GM21423 (cell line): ENCODE measurements around the gene OTOS.

Experiments
- ATAC-seq: cut with Tn5 transposase; IDR thresholded peaks from one replicate; pipeline ENCODE4 v1.9.1; 2021; ENCODE audit warnings: mild to moderate bottlenecking, moderate library complexity; ENCODE audit not compliant: unreplicated experiment

OTOS gene

DNA sequence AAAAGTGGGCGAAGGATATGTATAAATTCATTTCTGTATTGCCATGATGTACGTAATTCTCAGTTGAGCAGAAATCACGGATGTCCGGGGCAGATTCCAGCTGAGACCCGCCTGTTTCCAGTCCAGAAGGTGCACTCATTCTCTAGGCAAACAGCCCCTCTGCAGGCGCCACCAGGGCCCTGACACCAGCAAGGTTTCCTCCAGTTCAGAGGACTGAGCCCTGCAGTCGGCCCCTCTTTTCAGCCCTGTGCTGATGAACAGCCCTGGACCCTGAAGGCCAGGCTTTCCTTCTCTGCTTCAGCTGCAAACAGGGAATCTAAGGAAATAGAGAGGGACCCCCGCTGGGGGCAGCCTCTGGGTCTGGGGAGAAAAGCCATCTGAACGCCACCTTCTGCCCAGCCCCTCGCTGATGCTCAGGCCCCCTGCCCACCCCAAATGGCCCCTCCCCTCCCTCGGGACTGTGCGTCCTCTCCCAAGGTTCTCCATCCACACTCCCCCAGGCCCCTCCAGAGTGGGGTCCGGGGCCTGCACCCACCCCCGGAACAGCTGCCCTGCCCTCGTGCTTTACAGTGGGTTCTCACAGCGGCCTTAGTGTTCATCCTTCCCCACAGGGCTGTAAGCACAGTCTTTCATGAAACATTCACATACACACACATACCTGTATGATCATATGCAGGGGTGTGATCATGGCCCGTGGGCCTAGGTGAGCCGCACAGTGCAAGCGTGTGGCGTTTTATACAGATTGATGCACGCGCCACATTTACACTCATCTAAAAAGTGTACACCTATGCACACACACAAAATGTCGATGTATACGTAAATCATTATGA lies 16.4 kb downstream of the OTOS start:
- ATAC-seq: no peak

DNA sequence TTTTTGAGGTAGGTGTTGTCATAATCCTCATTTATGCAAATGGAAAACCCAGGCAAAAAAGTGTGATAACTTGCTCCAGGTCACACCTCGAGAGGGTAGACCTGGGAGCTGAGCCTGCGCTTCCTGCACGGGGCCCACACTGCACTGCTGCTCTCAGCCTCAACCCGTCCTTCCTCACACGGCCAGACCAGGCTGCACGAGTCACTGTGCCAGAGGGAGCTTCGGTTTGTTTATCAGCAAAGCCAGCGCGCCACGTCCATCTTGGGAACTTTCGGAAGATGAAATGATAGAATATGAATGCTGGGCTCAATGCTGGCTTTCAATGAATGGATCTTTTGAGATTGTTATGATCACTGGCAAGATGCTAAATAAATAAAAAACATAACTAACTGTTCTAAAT lies 18.8 kb downstream of the OTOS start:
- no peak for ATAC-seq

DNA sequence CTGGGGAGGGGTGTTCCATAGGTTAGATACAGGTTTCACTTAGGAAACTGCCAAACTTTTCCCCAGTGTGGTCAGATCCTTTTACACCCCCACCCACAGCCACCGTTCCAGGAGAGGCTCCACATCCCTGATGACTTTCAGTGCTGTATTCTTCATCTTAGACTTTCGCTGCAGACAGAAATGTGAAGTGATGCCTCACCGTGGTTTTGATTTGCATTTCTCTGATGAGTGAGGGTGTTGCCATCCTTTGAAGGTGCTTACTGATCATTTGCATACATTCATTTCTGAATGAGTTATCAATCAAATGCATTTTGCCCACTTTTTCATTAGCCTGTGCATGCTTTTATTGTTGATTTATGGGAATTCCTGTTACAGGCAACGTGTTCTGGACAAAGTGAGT lies 19.3 kb downstream of the OTOS start:
- ATAC-seq: no peak

DNA sequence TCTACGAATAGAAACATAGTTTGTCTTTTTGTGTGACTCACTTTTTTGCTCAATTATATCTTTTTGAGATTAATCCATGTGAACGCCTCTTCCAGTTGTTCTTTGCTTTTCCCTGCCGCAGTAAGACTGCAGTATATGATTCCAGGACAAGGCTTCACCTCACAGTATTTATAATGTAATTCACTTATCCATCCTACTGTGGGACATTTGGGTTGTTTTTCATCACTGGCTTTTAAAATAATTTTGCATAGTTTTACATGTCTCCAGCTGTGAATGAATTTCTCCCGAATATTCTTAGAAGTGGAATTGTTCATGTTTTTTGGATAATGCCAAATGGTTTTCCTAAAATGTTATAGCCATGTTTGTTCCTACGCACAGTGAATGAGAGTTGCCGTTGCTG lies 26.2 kb downstream of the OTOS start:
- ATAC-seq: no peak

DNA sequence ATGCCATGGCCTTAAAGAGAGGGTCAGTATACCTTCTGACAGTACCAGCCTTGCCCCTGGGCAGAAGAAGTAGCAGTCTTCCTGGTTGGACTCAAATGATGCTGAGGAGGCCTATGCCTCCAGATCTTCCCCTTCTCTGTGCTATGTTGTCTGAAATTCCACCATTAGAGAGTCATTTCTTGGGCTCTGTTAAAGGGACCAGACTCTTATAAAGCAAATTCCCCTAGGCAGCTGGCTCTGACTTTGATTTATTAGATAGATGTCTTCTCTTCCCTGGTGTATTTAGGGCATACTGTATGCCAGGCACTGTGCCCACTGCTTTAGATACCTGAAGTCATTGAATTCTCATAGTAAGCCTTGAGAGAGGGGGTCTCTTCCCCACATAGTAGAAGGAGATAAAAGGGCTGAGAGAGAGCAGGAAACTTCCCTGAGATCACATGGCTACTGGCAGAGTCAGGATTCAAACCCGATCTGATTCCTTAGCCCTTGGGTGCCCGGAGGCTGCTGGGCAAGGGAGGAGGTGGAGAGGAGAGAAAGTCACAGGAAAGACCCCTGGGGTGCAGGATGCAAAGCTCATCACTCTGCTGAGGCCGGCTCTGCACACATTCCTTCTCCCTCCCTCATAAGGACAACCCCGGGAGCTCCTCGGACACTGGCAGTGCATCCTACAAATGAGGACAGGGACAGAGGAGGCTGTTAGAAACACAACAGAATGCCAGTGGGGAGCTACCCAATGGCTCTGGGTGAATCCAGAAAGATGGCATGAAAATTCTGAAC lies 27.4 kb downstream of the OTOS start:
- ATAC-seq: no peak

DNA sequence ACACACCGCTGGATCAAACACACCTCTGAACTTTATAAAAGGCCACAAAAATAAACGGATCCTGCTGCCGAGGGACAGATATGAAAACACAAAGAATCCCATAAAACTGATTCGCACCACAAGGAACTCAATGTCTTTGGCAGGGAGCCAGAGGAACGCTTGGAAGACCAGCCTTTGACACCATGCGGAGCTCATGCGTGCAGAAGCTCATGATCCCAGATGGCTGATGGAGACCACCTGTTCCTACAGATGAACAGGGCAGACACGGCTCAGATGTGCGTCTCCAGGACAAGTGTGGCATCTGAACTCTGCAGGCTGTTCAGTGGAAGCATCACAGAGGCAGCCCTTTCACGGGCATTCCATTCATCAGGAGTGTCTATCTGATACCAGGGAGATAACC lies 29.2 kb downstream of the OTOS start:
- ATAC-seq: no peak

DNA sequence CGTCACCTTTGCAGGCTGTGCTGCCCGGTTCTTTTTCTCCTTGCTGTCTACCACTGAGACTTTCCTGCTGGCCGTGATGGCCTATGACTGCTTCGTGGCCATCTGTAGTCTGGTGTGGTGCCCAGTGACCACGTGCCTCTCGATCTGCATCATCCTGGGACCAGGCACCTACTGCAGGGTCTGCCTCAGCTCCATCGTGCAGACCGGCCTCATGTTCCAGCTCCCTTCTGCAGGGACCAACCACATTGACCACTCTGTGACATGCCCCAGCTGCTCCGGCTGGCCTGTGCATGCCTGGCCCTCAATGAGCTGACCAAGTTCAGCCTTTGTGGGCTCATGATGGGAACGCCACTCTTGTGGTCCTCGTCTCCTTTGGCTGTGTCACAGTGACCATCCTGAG lies 31.1 kb downstream of the OTOS start:
- ATAC-seq: no peak

DNA sequence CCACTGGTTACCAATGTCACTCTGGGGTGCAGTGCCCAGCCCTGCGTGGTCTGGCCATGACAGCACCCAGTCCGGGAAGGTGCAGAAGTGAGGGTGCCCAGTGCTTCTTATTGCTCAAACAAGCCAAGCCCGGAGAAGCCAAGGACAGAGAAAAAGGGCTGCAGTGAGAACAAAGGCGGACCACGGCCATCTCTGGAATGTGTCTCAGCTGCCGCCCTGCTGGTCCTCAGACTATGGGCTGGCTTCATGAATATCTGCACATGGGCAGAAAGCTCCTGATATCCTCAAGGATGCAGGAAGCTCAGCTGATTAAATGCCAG lies 33.0 kb downstream of the OTOS start:
- no peak for ATAC-seq

DNA sequence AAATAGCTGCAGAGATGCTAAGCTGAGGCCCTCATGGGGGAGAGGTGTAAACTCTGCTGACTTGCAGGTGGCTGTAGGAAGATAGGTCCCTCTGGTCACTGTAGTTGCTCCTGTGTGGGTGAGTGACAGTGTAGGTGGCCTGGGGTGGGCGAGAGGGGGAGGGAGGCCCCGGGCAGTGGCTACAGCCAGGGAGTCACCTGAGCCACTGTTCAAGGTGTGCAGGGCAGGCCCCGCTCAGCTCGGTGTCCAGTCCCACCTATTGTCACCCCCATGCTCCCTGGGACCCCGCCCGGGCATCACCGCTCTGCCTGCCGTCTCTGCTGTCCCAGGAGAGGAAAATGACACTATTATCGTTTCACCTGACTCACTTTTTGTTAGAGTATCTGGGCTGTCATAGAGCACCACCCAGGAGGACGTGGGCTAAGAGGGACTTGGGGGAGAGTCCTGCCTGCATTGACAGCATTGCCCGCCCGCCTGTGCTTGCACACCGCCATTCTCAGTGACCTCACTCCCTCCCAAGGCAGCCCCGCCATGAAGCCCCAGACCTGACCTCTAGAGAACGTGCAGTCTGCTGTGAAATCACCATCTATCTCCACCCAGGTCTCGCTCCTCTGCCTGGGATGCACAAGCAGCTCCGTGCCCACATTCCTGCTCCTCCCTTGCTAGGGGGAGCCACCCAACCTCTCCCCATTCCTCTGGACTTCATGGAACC lies 33.5 kb downstream of the OTOS start:
- ATAC-seq: no peak

DNA sequence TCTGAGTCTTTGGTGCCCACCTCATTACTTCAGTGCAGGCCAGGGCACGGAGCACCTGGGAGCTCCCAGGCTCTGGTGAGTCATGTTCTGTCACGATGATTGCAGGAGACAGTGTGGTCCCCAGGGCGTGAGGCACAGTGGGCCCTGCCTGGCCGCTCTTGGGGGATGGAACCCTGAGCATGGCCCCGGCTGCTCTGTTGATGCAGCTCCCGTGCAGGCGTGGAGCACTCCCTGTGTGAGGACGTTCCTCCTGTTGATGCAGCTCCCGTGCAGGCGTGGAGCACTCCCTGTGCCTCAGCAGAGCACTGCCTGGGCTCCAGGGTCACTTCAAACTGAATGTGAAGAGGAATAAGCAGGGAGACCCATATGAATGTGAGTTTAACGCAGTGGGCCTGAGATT lies 34.5 kb downstream of the OTOS start:
- no peak for ATAC-seq

DNA sequence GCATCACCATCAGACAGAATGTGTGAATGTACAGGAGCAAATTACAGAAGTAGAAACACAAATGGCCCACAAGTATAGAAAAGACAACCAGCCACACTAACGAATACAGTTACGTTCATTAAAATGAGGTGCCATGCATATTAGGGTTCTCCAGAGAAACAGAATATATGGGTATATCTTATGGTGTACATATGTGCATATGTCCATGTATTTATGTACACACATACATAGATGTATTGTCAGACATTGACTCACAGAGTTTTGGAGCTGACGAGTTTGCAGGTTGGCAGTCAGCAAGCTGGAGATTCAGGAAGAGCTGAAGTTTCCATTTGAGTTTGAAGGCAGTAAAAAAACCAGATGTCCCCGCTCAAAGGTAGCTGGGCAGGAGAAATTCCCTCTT lies 37.3 kb downstream of the OTOS start:
- ATAC-seq: no peak

DNA sequence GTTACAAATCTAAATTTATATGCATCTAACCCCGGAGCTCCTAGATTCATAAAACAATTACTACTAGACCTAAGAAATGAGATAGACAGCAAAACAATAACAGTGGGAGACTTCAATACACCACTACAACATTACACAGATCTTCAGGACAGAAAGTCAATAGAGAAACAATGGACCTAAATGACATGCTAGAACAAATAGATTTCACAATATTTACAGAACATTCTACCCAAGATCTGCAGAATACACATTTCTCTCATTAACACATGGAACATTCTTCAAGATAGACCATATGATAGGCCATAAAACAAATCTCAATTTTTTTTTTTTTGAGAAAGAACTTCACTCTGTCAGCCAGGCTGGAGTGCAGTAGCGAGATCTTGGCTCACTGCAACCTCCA lies 42.1 kb downstream of the OTOS start:
- no peak for ATAC-seq

DNA sequence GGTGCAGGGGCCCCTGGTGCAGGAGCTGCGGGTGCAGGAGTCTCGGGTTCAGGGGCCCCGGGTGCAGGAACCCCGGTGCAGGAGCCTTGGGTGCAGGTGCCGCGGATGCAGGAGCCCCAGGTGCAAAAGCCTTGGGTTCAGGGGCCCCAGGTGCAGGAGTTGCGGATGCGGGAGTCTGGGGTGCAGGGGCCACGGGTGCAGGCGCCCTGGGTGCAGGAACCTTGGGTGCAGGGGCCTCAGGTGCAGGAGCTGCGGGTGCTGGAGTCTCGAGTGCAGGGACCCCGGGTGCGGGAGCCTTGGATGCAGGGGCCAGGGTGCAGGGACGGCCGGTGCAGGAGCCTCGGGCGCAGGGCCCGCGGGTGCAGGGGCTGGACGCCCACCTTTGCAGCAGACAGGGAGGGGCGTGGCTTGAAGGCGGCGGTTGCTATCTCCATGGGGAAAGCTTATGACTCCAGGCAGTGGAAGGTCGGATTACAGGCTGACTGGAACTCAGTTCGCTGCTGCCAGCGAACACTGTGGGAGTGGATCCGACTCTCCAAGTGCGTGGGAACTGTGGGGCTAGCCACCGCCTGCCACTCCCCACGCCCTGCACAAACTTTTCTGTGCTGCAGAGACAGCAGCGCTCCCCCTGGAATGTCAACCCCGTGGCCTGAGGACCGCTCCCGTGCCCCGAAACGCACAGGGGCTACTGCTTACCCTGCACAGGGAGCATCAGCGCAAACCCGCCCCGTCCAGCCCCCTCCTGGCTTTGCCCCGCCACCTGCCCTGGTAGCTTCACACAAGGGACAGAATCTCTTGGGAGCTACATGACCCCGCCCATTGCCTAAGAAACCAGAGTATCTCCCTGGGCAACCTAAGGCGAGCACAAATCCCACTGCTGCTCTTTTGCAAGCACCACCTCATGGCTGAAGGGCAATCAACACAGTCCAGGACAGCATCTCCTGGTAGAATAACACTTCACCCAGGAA lies 44.6 kb downstream of the OTOS start:
- ATAC-seq: no peak

DNA sequence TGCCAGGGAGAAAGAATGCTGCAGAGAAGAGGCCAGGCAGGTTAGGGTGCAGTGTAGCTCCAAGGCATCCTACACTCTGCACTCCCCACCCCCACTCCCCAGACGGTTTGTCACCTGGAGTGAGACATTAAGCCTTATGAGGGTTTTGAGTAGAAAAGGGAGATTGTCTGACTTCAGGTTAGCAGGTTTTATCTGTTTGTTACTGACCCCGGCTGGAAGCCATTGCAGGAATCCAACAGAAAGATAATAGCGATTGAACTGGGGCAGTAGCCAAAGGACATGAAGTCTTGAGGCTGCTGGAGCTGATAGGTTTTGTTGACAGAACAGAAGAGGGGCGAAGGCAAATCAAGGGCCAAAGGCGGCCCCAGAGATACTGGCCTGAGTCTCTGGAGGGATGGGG lies 51.2 kb downstream of the OTOS start:
- ATAC-seq: no peak
